ENCODE measurements around the gene DDX56. TPM values are rescaled to one million over a fixed set of nuclear protein-coding genes. Genes with fewer than 3 reads are reported as not detected.

DDX56 gene
- total RNA-seq, 1 experiment from 2014 or later = 154 TPM

DNA sequence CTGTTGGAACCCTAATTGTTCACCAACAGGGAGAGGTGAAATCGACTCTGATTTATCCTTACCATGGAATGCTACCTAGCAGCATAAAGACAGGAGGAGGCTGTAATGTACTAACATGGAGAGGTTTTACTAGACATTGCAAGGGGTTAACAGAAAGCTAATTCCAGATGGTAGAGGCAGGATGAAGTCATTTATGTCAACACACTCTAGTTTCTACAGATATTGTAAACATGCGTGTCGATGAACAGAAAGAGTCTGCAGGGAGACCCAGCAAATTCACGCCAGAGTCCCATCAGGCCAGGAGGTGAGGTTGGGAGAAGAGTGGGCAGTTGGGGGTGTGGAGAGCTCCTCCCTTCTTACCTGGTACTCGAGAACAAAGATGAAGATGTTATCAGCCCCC is 39.6 kb downstream of the DDX56 start:
- Histone ChIP-seq H3K4me3 (ENCODE audit: low read depth, low read length) (no peak overlapping the region), H3K27me3 (replicated peaks; ENCODE audit: control insufficient read depth, insufficient read depth, low read length) (no peaks in the 10 kb centered on the region), H3K9me3 (no peaks in the 10 kb centered on the region), H3K36me3 (ENCODE audit: control insufficient read depth, insufficient read depth, low read length) (no peaks in the 10 kb centered on the region; the same call in none of the 2 replicates), H3K4me1 (no peaks in the 10 kb centered on the region)
- H3K4me1 Mint-ChIP-seq (ENCODE audit: low read depth, unreplicated experiment) = peaks cover 6% of the 10 kb centered on the region
- no peaks in the 10 kb centered on the region for H3K27me3 Mint-ChIP-seq (ENCODE audit: insufficient read depth, unreplicated experiment)
- peaks cover 5% of the 10 kb centered on the region for H3K36me3 Mint-ChIP-seq (ENCODE audit: insufficient read depth, unreplicated experiment)
- H3K27ac Mint-ChIP-seq (ENCODE audit: unreplicated experiment) = no peak overlapping the region
- TF ChIP-seq, protein P1, sequence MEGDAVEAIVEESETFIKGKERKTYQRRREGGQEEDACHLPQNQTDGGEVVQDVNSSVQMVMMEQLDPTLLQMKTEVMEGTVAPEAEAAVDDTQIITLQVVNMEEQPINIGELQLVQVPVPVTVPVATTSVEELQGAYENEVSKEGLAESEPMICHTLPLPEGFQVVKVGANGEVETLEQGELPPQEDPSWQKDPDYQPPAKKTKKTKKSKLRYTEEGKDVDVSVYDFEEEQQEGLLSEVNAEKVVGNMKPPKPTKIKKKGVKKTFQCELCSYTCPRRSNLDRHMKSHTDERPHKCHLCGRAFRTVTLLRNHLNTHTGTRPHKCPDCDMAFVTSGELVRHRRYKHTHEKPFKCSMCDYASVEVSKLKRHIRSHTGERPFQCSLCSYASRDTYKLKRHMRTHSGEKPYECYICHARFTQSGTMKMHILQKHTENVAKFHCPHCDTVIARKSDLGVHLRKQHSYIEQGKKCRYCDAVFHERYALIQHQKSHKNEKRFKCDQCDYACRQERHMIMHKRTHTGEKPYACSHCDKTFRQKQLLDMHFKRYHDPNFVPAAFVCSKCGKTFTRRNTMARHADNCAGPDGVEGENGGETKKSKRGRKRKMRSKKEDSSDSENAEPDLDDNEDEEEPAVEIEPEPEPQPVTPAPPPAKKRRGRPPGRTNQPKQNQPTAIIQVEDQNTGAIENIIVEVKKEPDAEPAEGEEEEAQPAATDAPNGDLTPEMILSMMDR (IDR thresholded peaks at IDR 0.05; ENCODE audit: insufficient read depth in 1 of 2, low read depth in 1 of 2, low read length in 1 of 2, severe bottlenecking in 1 of 2, unreplicated experiment in 1 of 2) = no peak
- BruUV-seq (replicated peaks) = no TSS peak
- no peak for DNase-seq
- no peaks in the 10 kb centered on the region for H3K9me3 Mint-ChIP-seq (ENCODE audit: unreplicated experiment)
- ChIA-PET CTCF (interaction anchor here (0.9 to 1.1 kb wide), 4 partner anchors 31 to 294 kb away, joined by 3 to 7 read pairs (median 6); partner anchors contain the start of genes DDX56 and NUDCD3), POLR2A (interaction anchor here (0.7 kb wide), 1 partner anchor 47 kb away, joined by 3 read pairs; no protein-coding TSS in a partner anchor)
- no peak overlapping the region for H3K4me3 Mint-ChIP-seq (ENCODE audit: unreplicated experiment)
- intact Hi-C loops (cut with micrococcal nuclease; ENCODE audit: unreplicated experiment) = no loop called here

DNA sequence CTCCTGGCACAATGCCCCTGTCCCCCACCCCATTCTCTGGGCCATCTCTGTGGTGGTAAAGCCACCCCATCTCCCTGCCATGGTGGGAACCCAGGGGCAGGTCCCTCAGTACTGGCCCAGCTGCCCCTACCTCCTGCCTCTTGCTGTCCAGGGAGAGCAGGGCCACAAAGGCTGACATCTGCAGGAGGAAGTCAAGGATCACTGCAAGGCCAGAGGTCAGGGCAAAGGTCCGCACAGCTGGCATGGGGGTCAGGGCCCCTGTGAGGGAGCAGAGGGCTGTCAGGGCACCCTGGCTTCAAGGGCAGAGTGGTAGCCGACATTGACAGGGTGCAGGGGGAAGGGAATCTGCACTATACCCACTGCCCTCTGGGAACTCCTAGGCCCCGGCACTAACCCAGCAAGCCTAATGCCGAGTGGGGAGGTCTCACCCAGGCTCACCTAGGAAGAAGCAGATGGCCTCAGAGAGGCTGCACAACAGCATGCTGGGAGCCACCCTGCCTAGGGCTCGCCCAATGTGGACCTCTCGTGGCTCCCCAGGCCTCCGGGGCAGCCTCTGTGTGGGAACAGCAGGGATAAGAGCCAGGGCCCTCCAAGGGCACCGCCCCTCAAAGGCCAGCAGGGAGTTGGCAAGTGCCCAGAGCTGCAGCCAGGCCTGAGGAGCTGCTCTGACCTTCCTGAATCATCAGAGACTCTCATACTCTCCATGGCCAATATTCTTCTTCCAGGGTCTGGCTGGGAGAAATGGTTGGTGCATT is 40.2 kb downstream of the DDX56 start:
- no peaks in the 10 kb centered on the region; the same call in none of the 2 replicates for H3K36me3 ChIP-seq (ENCODE audit: control insufficient read depth, insufficient read depth, low read length)
- no TSS peak for BruUV-seq (replicated peaks)
- H3K36me3 Mint-ChIP-seq (ENCODE audit: insufficient read depth, unreplicated experiment) = peaks cover 5% of the 10 kb centered on the region
- no peaks in the 10 kb centered on the region for H3K9me3 ChIP-seq
- no peak overlapping the region for H3K4me3 ChIP-seq (ENCODE audit: low read depth, low read length)
- H3K4me1 ChIP-seq = no peaks in the 10 kb centered on the region
- no peaks in the 10 kb centered on the region for H3K27me3 Mint-ChIP-seq (ENCODE audit: insufficient read depth, unreplicated experiment)
- DNase-seq = no peak
- TF ChIP-seq, protein P1 (IDR thresholded peaks at IDR 0.05; ENCODE audit: insufficient read depth in 1 of 2, low read depth in 1 of 2, low read length in 1 of 2, severe bottlenecking in 1 of 2, unreplicated experiment in 1 of 2) = no peak
- H3K27me3 ChIP-seq (replicated peaks; ENCODE audit: control insufficient read depth, insufficient read depth, low read length) = no peaks in the 10 kb centered on the region
- no peak overlapping the region for H3K4me3 Mint-ChIP-seq (ENCODE audit: unreplicated experiment)
- CTCF ChIA-PET = interaction anchor here (0.9 kb wide), 1 partner anchor 293 kb away, joined by 3 read pairs; no protein-coding TSS in a partner anchor
- intact Hi-C loops (cut with micrococcal nuclease; ENCODE audit: unreplicated experiment) = no loop called here
- no peak overlapping the region for H3K27ac Mint-ChIP-seq (ENCODE audit: unreplicated experiment)
- no peaks in the 10 kb centered on the region for H3K9me3 Mint-ChIP-seq (ENCODE audit: unreplicated experiment)
- H3K4me1 Mint-ChIP-seq (ENCODE audit: low read depth, unreplicated experiment) = peaks cover 6% of the 10 kb centered on the region
- POLR2A ChIA-PET = no interaction called here

DNA sequence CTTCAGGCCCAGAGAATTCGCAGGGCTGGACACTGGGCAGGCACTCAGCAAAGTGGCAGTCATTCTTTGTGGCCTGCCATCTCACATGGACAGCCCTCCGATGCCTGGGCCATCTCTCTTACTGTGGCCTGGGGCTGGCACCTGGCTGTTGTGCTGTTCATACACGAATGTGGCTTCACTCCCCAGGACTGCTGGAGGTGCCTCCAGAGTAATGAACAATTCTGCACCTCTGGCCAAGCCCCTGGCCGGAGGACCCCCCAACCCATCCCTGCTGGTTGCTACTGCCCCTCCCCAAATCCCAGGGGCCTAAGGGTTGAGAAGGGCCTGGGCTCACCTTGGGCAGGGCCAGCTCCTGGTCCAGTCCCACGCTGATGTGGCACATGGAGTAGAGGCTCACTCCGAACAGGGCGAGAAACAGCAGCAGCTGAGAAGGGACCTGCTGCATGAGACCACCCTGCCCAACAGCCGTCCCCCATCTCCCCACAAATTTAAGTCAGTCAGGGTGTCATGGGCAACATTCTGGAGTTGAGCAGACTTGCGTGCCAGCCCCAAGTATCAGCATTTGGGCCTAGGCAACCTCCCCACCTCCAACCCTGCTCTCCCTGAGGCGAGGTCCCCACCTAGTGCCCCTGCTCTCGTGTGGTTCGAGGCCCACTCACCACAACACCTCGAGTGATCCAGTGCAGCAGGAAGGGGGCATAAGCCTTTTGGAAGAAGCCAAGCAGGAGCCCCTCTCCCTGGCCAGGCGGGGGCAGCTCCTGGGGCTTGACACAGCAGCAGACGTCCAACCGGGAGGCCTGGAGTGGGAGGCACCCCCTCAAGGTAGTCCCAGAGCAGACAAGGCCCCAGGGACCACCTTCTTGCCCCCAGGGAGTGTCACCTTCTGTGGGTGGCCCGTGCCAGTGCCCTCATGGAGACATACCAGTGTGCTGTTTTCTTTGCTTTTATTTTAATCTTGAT is 42.0 kb downstream of the DDX56 start:
- Mint-ChIP-seq H3K9me3 (ENCODE audit: unreplicated experiment) (no peaks in the 10 kb centered on the region), H3K4me1 (ENCODE audit: low read depth, unreplicated experiment) (peaks cover 6% of the 10 kb centered on the region), H3K27ac (ENCODE audit: unreplicated experiment) (no peak overlapping the region), H3K36me3 (ENCODE audit: insufficient read depth, unreplicated experiment) (peaks cover 5% of the 10 kb centered on the region), H3K4me3 (ENCODE audit: unreplicated experiment) (no peak overlapping the region), H3K27me3 (ENCODE audit: insufficient read depth, unreplicated experiment) (no peaks in the 10 kb centered on the region)
- ChIA-PET CTCF (no interaction called here), POLR2A (no interaction called here)
- H3K4me3 ChIP-seq (ENCODE audit: low read depth, low read length) = no peak overlapping the region
- DNase-seq = no peak
- intact Hi-C loops (cut with micrococcal nuclease; ENCODE audit: unreplicated experiment) = no loop called here
- H3K4me1 ChIP-seq = no peaks in the 10 kb centered on the region
- no peaks in the 10 kb centered on the region; the same call in 1 of the 2 replicates for H3K36me3 ChIP-seq (ENCODE audit: control insufficient read depth, insufficient read depth, low read length)
- H3K27me3 ChIP-seq (replicated peaks; ENCODE audit: control insufficient read depth, insufficient read depth, low read length) = no peaks in the 10 kb centered on the region
- TF ChIP-seq, protein P1 (IDR thresholded peaks at IDR 0.05; ENCODE audit: insufficient read depth in 1 of 2, low read depth in 1 of 2, low read length in 1 of 2, severe bottlenecking in 1 of 2, unreplicated experiment in 1 of 2) = no peak
- BruUV-seq (replicated peaks) = no TSS peak
- no peaks in the 10 kb centered on the region for H3K9me3 ChIP-seq
